Posterior vena cava (tissue), 2 donors: Measurements from ENCODE around the gene KRTAP19-7. TPM values are rescaled to one million over a fixed set of nuclear protein-coding genes. Genes with fewer than 3 reads are reported as not detected.

ENCODE experiments used
- DNase-seq: peaks from one replicate; pipeline ENCODE4 v3.0.0-alpha.2; 2020; ENCODE audit warnings: low spot score
- intact Hi-C, 2 donors: fragments of 100-400 bp; cut with DNase I; formaldehyde crosslinking; loops; one replicate each; pipeline versions ENCODE4 v1.14.1 to v1.14.2; 2022 to 2023
- long read RNA-seq, 2 donors: library from polyadenylated mRNA; unstranded; transcript quantifications; one replicate each; pipeline ENCODE4 v2.0.0, GENCODE V29; 2020 to 2021
- total RNA-seq, 2 donors: library from RNA; stranded (reverse); fragmentation: NEBNext Ultra II Directional; extraction: Animal tissue kit (Norgen Biotek cat#: 25700); gene quantifications; one replicate each; pipeline ENCODE4 v1.2.1, GENCODE V29; 2021
- donor health status: DM: yes; HTN: yes; CAD: no.
- donor health status: DM: yes; HTN: yes; CAD: no.

The KRTAP19-7 gene
- not detected for total RNA-seq
- long read RNA-seq, donor 1 = 0 reads
- long read RNA-seq, donor 2 = 0 reads

GRCh38 chr21:30561264-30561895 lies at the start of gene KRTAP19-7:
Gene KRTAP19-7 (minus strand): TSS chr21:30561314. CDS start chr21:30561289, 25 bp downstream.
- DNase-seq = no peak
- intact Hi-C loops = no loop called here

DNA sequence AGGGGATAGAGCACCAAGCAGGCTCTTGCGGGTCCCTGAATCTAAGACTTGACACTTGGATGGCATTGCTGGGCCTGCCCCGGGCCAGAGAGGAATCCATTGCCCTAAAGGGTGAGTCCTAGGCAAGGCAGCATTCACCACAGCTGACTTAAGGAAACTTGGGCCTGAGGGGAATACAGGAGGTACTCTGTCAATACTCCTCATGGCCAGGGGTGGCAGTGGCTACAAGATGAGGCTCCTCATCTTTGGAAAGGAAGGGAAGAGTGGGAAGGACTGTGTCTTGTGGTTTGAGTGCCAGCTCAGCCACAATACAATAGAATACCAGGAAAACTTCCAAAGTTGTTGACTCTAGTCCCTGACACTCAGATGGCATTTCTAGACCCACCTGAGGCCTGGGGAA lies 44.9 kb upstream of the KRTAP19-7 start:
- no peak for DNase-seq
- intact Hi-C loops = no loop called here

DNA sequence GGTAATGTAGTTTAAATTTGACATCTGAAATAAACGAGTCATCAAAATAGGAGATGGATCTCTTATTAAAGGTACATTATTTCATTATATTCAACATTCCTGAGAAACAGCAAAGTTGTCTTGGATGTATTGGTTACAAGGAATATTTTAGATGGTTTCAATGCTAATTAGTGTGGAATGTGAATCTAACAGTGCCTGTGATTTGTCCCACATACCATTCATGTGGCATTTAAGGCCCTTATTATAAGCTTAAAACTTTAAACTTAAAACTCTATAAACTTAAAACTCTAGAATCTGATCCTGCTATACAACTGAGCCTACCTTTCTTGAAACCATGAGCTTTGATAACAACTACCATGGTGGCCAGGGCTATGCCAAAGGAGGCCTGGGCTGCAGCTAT lies 39.7 kb upstream of the KRTAP19-7 start, which contains the start of gene KRTAP22-1:
Gene KRTAP22-1, plus strand, starts transcription at position 301 of the 400 bp plus-strand sequence.
- no peak for DNase-seq
- intact Hi-C loops = no loop called here

DNA sequence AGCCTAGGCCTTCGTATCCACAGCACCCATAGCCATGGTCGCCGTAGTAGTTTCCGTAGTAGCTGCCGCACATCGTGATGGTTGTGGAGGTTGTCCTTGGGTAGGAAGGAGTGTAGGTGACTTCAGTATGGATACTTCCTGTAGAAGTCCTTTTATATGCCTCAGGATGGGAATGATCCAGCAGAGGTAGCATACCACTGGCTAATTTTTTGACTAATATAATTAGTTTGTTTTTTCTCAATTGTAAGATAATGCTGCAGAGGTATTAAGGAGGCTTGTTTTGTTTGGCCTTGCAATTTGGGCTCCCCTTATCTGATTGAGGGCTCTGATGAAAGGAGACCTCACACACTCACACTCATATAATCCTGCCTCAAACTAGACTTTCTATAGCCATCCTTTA lies 37.7 kb upstream of the KRTAP19-7 start, which contains the start of gene KRTAP6-2:
Gene KRTAP6-2, minus strand, starts transcription at position 101 of the 400 bp plus-strand sequence. Its CDS starts 28 bp downstream, at position 73.
- no peak for DNase-seq
- intact Hi-C loops = no loop called here

GRCh38 chr21:30592140-30592539 lies 31.0 kb upstream of the KRTAP19-7 start, which contains the start of gene KRTAP6-3:
Gene KRTAP6-3 (plus strand): TSS chr21:30592440. CDS start chr21:30592446, 6 bp downstream.
- no peak for DNase-seq
- intact Hi-C loops = no loop called here

GRCh38 chr21:30590297-30590696 lies 29.2 kb upstream of the KRTAP19-7 start, which contains the start of gene KRTAP22-2:
Gene KRTAP22-2 (minus strand): TSS chr21:30590397.
- no peak for DNase-seq
- intact Hi-C loops = no loop called here

DNA sequence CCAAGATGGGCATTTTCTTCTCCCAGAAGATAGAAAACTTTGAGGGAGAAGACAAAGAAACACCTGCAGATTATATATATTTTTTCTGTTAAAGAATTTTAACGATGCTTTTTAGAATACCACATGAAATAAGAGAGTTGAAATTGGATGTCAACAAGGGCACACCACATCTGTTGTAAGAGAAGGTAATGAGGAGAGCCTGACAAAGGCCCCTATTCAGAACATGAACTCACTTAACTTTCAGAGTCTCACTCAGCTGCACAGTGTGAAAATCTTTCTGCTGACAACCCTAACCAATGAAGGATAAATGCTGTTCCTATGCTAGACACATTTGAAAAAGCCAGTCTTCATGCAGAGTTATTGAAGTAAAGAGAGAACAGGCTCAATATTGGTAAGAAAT lies 21.8 kb upstream of the KRTAP19-7 start:
- DNase-seq = no peak
- intact Hi-C loops = no loop called here

GRCh38 chr21:30580132-30580531 lies 19.0 kb upstream of the KRTAP19-7 start:
- no peak for DNase-seq
- intact Hi-C loops = loop anchor here in 1 of 2 donors (1.0 kb wide), 1 partner anchor 11 kb away; no protein-coding TSS in a partner anchor

- DNase-seq = no peak
- intact Hi-C loops = no loop called here
Measured at GRCh38 chr21:30579346-30579745, 18.2 kb upstream of the KRTAP19-7 start.

- intact Hi-C loops = no loop called here
- DNase-seq = no peak
Measured at GRCh38 chr21:30577766-30578165, 16.7 kb upstream of the KRTAP19-7 start.

- intact Hi-C loops = no loop called here
- no peak for DNase-seq
Measured at GRCh38 chr21:30567617-30568016, 6.5 kb upstream of the KRTAP19-7 start.

- intact Hi-C loops = no loop called here
- DNase-seq = no peak
Measured at GRCh38 chr21:30563630-30564029, 2.5 kb upstream of the KRTAP19-7 start.

- DNase-seq = no peak
- intact Hi-C loops = no loop called here
Measured at GRCh38 chr21:30563072-30563471, 2.0 kb upstream of the KRTAP19-7 start.

DNA sequence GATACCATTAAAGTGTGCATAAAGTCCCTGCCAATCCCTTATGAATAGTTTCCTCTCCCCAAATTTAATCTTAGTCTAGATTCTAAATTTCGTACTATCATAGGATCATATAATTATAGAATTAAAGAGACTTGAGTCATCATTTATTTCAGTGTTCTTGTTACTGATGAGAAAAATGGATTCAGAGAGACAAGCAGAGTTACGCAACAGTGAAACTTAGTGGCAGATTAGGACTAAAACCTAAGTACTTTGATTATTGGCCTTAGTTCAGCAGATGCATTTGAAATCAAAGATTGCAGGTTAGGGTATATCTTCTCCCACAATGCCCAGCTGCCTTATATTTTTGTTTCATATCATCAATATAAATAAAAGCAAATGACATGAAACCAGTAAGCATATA lies 843 bp upstream of the KRTAP19-7 start:
- DNase-seq = no peak
- intact Hi-C loops = no loop called here

DNA sequence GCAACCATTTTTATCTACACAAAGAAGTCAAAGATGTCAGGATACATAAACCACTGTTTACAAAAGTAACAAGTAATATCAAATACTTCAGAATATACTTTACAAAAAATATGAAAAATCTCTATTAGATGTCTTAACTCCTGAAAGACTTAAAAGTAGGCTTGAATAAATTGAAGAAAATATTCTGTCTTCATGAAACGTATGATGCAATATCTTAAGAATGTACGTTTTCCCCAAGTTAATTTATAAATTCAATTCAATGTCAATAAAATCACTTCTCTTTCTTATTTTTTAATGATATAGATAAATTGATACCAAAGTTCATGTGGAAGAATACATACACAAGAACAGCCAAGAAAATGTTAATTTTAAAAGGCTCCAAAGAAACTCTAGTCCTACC lies 6.0 kb downstream of the KRTAP19-7 start:
- DNase-seq = no peak
- intact Hi-C loops = no loop called here

- intact Hi-C loops = no loop called here
- no peak for DNase-seq
Measured at GRCh38 chr21:30552782-30553181, 8.3 kb downstream of the KRTAP19-7 start.

GRCh38 chr21:30541764-30542163 lies 19.4 kb downstream of the KRTAP19-7 start, which contains the start of gene KRTAP19-6:
Gene KRTAP19-6 (minus strand): TSS chr21:30541864. CDS start chr21:30541833, 31 bp downstream.
- intact Hi-C loops = no loop called here
- DNase-seq = no peak

GRCh38 chr21:30518876-30519275 lies 42.2 kb downstream of the KRTAP19-7 start:
- intact Hi-C loops = no loop called here

GRCh38 chr21:30515681-30516080 lies 45.4 kb downstream of the KRTAP19-7 start:
- intact Hi-C loops = no loop called here
- no peak for DNase-seq

More at GRCh38 chr21:30518876-30519275, 42.2 kb downstream of the KRTAP19-7 start:
- no peak for DNase-seq
